Measurements from ENCODE around the gene AKT2. TPM values are rescaled to one million over a fixed set of nuclear protein-coding genes. Genes with fewer than 3 reads are reported as not detected.
A peak's percentile ranks its signal among the peaks of the same experiment; 100 is the strongest.

The AKT2 gene
- total RNA-seq, 1 donor from 2014 or later: 126 TPM

DNA sequence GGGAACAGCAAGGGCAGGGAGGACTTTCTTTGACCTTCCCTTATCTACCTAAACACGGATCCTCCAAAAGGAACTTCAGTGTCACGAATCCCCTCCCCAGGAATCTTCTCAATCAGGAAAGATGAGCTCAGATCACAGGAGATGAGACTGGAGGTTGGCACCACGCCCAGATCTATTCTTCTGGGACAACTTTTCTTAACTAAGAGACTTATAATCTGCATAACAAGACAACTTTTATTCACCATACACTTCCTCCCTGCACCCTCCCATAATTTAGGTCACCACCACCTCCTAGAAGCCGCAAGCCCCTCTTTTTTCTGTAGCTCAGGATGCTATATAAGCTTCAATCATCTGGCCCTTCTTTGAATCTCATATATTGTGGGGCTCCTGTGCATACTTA lies 19.2 kb upstream of the AKT2 start:
- DNase-seq (no peak), ATAC-seq (ENCODE audit: poor library complexity) (no peak)
- intact Hi-C loops (cut with DNase I): loop anchor here (10.0 kb wide), 1 partner anchor 220 kb away; no protein-coding TSS in a partner anchor

DNA sequence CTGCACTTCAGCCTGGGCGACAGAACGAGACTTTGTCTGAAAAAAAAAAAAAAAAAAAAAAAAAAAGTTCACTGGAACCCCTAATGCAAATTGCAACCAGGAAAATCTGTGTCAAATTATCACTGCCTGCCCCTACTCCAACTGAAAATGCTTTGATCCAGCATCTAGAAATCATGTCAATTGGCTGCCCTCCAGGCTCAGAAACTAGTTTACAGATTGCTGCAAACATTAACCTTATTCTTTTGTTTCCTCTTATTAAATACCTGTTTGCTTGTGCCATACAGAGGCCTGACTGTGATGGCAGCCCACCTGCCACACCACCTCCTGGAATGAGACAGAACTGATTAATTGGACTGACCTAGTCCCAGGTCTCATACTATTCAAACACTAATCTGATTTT lies 18.6 kb upstream of the AKT2 start:
- ATAC-seq (ENCODE audit: poor library complexity): no peak
- DNase-seq: no peak
- intact Hi-C loops (cut with DNase I): loop anchor here (10.0 kb wide), 1 partner anchor 221 kb away; no protein-coding TSS in a partner anchor

DNA sequence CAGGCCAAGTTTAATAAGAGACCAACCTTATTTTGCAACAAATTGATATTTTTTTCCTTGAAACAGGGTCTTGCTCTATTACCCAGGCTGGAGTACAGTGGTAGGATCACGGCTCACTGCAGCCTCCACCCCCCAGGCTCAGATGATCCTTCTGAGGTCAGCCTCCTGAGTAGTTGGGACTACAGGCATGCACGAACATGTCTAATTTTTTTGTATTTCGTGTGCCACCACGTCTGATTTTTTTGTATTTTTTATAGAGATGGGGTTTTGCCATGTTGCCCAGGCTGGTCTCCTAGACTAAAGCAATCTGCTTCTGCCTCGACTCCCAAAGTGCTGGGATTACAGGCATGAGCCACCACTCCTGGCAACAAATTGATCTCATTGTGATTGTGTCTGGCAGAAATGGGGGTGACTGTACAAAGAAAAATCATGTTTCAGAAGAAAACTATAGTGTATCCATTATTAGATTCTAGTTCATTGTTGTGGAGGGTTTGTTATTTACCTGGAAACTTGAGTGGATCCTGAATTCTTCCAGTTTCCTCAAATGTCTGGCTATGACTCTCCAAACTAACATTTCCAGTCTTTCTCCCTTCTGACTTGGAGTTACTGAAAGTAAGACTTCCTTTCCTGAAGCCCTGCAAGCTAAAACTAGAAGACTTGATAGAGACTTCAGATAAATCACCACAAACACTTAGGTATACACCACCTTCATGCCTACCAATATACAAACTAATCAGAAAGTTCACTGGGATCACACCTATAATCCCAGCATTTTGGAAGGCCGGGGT lies 17.3 kb upstream of the AKT2 start:
- DNase-seq: no peak
- no peak for ATAC-seq (ENCODE audit: poor library complexity)
- intact Hi-C loops (cut with DNase I): loop anchor here (10.0 kb wide), 1 partner anchor 222 kb away; no protein-coding TSS in a partner anchor

DNA sequence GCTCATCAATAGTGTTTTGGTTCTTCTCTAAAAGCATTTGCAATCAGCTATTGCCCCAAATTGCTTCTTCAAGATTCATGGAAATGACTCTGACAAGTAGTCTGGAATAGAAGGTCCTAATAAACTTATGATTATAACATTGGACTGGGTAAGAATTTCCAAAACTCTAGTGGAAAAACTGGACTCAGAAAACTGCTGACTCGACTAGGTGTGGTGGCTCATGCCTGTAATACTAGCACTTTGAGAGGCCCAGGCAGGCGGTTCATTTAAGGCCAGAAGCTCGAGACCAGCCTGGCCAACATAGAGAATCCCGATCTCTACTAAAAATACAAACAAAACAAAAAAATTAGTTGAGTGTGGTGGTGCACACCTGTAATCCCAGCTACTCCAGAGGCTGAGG lies 15.5 kb upstream of the AKT2 start:
- DNase-seq: no peak
- intact Hi-C loops (cut with DNase I): loop anchor here (10.0 kb wide), 1 partner anchor 224 kb away; no protein-coding TSS in a partner anchor
- ATAC-seq (ENCODE audit: poor library complexity): no peak

DNA sequence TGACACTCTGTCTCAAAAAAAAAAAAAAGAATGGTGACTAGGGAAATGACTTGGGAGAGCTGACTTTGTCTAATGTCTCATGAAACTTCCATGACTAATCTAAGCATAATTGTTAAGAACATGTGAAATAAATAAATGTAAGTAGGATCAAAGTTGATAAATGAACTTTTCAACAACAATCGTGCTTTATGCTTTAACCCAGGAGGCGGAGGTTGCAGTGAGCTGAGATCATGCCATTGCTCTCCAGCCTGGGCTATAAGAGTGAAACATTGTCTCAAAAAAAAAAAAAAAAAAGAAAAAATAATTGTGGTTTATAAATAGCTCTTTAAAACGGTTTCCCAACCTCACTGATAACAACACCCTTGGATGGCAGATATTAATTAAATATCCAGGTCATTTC lies 12.9 kb upstream of the AKT2 start:
- intact Hi-C loops (cut with DNase I): no loop called here
- no peak for ATAC-seq (ENCODE audit: poor library complexity)
- no peak for DNase-seq

DNA sequence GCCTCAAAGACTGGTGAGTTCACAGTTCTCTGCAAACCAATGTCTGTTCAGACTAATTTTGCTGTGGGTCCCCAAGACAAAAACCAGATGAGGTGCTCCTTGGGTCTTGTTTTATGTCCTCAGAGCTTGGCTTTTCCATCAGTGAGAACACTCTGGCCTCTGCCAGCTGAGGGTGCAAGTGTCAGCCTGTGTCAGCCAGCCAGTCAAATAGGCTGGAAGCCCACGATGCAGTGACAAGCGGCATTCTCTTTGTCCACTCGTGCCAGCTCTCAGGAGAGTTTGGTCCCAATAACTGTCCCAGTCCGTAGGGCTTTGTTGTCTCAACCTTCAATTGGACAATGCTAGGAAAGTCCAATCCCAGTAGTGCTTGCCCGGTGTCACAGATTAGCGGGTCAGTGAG lies 9.4 kb upstream of the AKT2 start:
- ATAC-seq (ENCODE audit: poor library complexity) (no peak), DNase-seq (no peak)
- intact Hi-C loops (cut with DNase I): no loop called here

DNA sequence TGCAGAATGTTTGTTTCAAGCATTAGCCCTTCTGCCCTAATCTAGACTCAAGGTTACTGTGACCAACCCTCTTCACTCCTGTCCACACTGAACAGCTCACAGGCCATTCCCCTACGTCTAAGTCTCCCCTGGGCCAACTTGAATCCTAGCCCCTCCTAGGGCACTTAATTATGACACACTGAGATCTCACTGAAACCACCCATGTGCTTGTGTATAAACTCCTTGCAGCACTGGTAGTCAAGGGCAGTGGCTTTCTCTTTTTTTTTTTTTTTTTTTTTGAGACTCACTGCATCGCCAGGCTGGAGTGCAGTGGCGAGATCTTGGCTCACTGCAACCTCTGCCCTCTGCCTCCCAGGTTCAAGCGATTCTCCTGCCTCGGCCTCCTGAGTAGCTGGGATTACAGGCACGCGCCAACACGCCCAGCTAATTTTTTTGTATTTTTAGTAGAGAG lies 1.9 kb upstream of the AKT2 start:
- no peak for ATAC-seq (ENCODE audit: poor library complexity)
- no peak for DNase-seq
- intact Hi-C loops (cut with DNase I): no loop called here

DNA sequence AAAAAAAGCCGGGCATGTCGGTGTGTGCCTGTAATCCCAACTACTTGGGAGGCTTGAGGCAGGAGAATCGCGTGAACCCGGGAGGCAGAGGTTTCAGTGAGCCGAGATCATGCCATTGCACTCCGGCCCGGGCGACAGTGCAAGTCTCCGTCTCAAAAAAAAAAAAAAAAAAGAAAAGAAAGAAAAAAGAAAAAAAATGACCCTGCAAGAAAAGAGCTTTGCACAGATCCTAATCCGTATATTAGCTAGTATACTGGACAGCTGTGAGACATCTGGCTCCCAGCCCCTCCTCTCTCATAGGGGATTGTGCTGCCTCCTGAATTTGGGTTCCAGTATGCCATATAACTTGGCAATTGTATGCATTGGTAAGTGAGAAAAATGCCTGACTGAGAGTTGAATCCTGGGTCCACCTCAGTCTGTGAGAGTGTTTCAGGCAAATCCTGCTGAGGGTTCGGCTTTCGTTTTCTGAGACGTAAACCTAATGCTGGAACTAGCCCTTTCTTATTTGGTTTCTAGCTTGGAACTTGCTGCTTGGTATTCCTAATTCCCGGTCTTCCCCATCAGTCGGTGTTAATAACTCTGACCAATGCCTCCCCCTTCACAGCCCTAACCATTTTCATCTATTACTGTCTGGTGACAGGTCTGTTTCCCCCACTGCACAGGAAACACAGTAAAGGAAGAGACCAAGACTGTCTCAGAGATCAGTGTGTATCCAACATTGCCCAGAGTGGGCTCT lies 1.3 kb upstream of the AKT2 start:
- intact Hi-C loops (cut with DNase I): no loop called here
- no peak for DNase-seq
- ATAC-seq (ENCODE audit: poor library complexity): no peak

DNA sequence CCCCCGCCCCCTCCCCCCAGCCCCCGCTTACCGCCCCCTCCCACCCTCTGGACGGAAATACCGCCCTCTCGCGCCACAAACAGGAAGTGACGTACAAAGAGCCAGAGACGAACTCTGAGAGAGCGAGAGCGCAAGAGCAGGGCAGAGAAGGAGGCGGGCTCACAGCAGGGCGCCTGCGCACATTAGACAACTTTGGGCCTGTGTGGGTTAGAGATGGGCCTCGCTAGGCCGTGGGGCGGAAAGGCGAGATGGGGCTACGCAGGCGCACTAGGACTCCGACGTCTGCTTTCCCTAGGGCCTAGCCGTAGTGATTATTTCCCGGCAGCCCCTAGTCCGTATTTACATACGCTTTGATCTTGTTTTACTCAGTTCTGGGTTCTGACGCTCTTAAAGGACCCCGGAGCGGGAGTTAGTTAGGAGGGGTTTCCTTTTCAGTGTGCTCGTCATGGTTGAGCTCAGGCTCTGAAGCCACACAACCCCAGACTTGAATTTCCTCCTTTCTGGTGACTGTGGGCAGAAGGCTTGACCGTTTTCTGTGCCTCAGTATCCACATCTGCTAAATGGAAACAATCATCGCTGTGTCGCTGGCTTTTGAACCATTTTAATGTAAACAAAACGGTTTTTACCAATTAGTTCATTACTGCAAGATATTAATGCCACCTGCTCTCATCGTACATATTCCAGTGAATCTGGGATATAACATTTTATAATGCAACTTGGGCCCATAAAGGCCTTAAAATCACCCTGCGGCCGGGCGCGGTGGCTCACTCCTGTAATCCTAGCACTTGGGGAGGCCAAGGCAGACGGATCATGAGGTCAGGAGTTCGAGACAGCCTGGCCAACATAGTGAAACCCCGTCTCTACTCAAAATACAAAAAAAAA lies 449 bp upstream of the AKT2 start:
- peak; percentile 95 for ATAC-seq (ENCODE audit: poor library complexity)
- intact Hi-C loops (cut with DNase I): no loop called here

DNA sequence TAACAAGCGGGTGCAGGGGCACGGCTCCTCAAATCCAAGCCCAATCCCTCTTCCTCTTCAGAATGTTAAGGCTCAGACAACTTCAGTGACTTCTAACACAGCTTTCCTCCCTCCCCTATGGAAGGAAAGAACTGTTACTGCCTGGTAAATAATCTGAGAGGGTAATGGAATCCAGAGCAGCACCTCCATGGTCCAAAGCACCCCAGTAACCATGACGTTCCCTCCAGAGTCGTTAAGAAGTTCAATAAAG lies 969 bp downstream of the AKT2 start:
- no peak for ATAC-seq (ENCODE audit: poor library complexity)
- no peak for DNase-seq
- intact Hi-C loops (cut with DNase I): no loop called here

More for the DNA sequence above, 449 bp upstream of the AKT2 start:
- peak; percentile 99 for DNase-seq

DNA sequence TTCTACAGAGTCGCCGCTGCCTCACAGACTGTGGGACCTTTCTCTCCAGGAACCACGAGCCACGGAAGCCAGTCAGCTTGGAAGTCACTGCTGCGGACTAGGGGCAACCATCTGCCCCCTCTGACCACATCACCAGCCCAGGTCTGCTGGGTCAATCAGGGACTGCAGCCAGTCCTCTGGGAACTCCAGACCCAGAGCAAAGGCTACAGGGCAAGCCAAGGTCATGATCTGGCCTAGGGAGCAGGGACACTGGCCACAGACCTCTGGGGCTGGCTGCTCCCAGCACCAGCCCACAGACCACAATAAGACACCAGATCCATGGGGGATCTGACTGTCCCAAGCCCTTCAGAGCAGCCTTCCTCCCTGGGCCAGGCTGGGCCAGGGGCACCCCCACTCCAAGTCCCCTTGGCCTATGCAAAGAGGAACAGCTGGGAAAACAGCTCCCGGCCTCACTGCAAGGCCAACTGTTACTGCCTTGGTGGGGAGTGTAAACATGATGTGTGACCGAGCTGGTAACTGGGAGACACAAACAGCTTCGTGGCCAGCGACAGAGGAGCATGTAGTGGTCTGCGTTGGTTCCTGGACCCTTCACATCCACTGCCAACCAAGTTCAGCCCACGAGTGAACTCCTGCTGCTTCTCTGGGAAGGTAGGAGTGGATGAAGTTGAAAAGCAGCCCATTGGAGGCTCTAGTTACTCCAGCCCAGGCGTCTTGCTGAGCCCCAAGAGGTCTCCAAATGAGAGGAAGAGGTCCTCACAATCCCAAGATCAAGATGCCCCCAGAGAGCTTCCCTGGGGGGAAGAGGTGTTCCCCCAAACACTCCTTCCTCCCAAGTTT lies 1.5 kb downstream of the AKT2 start:
- intact Hi-C loops (cut with DNase I): no loop called here
- ATAC-seq (ENCODE audit: poor library complexity) (no peak), DNase-seq (no peak)

DNA sequence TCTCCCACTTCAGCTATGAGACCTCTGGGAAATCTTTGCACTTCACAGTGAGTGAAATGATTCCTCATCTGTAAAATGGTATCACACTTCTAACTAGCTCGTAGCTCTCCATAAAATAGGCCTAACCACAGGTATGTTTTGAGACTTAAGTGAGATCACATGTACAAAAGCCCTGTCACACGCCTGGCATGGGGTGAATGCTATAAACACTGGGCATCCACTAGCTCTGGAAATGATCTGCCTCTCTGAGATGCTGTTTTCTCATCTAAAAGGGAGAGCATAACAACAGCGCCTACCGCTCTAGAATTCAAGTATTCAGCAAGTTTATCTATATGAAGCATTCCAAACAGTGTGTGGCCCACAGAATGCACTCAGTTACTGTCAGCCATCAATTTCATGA lies 2.2 kb downstream of the AKT2 start:
- DNase-seq (no peak), ATAC-seq (ENCODE audit: poor library complexity) (no peak)
- intact Hi-C loops (cut with DNase I): no loop called here

DNA sequence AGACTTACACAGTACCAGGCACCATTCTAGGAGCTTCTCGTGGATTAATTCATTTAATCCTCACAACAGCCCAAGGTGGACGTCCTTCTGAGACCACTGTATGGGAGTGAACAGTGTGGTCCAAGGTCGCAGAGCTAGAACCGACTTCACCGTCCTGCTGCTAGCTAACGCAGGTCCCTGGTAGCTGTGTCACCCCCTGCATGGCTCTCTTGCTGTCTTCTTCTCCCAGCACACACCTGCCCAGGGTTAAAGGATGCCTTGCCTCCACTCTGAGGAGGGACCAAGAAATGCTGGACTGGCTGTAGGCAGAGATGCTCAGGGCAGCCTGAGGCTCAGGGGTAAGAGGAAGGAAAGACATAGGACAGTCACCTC lies 3.0 kb downstream of the AKT2 start:
- ATAC-seq (ENCODE audit: poor library complexity) (no peak), DNase-seq (no peak)
- intact Hi-C loops (cut with DNase I): no loop called here

DNA sequence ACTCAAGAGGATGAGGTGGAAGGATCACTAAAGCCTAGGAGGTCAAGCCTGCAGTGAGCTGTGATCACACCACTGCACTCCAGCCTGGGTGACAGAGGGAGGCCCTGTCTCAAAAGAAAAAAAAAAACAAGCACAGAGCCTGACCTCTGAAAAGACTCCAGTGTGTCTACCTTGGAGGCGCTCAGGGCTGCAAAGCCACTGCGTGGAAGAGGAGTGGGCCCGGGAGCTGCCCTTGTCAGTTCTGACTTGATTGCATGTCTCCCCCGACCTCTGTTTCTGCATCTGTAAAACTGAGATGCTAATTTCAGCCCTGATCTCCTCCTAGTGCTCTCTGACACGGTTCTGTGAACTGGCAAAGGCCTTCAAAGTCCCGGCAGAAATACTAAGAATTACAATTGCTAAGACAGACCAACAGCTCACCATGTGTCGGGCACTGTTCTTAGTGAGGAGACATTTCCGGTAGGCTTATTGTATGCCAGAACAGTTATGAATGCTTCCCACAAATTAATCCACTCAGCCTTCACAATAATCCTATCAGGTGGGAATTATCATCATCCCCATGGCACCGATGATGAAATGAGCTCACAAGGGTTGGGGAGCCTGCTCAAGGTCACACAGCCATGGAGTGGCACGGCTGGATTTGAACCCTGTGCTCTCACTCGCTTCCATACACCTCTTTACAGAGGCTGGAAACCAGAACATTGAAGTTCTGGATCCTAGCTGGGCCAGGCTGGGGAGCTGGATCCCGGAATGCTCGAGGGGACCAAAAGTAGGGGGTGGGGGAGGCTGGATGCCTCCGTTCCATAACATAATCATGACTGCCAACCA lies 3.5 kb downstream of the AKT2 start:
- ATAC-seq (ENCODE audit: poor library complexity) (no peak), DNase-seq (no peak)
- intact Hi-C loops (cut with DNase I): no loop called here

DNA sequence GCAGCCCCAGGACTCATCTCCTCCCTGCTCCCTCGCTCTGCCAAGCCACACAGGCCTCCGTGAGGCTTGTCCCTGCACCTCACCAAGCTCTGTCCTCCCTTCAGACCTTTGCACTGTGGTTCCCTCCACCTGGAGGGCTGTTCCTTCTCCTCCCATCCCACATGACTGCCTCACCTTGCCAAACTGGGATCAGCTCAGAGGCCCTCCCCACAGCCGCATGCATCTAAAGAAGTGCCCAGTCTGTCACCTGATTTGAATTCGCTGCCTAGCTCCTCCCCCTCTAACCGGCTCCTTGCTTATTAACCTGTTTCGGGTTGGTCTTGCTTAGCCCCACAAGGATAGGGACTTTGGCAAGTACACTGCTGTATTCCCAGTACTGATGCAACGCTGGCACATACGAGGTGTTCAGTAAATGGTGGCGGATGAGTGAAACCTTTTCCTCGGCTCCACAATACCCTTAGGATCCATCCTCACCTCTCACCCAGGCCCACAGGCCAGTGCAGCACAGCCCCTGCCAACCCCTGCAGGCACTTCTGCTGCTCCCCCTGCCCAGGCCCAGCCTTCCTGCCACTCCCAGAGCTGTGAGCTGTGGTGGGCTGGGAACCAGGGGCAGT lies 4.4 kb downstream of the AKT2 start:
- intact Hi-C loops (cut with DNase I): no loop called here
- ATAC-seq (ENCODE audit: poor library complexity) (peak; percentile 16), DNase-seq (no peak)

DNA sequence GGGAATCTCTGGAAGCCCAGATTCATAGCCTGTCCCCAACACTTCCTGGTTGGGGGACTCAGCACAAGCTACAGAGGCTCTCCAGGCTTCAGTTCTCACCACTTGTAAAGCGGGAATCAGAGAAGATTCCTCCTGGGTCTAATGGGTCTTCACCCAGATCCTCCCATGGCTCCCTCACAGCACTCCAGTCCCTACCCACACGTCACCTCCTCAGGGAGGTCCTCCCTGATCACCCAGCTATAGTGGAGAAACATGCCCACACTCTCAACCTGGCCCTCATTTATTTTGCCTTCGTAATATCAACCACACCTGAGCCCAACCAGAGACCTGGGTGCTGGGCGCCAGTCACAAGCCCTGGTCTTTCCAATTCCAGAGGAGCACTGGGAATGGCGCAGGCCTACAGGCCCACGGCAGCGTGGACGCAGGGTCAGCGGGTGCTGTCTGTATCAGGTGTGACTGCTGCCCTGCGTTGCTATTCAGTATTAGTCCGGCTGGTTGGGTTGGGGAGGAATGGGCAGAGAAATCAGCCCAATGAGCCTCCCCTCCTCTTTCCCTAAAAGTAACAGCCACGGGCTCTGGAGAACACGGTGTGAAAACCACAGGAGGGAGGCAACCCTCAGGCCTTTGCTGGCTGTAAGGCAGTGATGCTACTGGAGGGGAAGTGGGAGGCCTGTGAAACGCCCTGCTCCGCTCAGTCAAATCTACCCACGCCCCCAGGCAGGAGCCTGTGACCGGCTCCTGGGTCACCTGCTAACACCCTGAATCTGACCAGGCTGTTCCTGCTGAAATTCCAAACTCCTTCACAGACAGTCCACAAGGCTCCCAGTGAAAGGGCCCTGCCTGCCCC lies 5.2 kb downstream of the AKT2 start:
- intact Hi-C loops (cut with DNase I): loop anchor here (10.0 kb wide), 1 partner anchor 55 kb away; the partner anchor contains the start of gene CCNP
- DNase-seq (no peak), ATAC-seq (ENCODE audit: poor library complexity) (no peak)

Data from Right ventricle myocardium superior (tissue), 1 donor.